BLaER1 (cell line): ENCODE results near the gene OAS1.

ENCODE experiments used
- H3K27ac ChIP-seq: shearing (Covaris generic); formaldehyde crosslinking; 2 replicates; pipeline ENCODE4 v1.8.1; 2022
- H3K27me3 ChIP-seq: shearing (Covaris generic); formaldehyde crosslinking; 2 replicates; pipeline ENCODE4 v1.8.1; 2022
- H3K36me3 ChIP-seq: shearing (Covaris generic); formaldehyde crosslinking; 2 replicates; pipeline ENCODE4 v1.8.1; 2022
- H3K4me1 ChIP-seq: shearing (Covaris generic); formaldehyde crosslinking; 2 replicates; pipeline ENCODE4 v1.8.1; 2022
- H3K4me2 ChIP-seq: shearing (Covaris generic); formaldehyde crosslinking; 2 replicates; pipeline ENCODE4 v1.8.1; 2022
- H3K4me3 ChIP-seq: shearing (Covaris generic); formaldehyde crosslinking; 2 replicates; pipeline ENCODE4 v1.8.1; 2022
- H3K9ac ChIP-seq: shearing (Covaris generic); formaldehyde crosslinking; 2 replicates; pipeline ENCODE4 v1.8.1; 2022
- H3K9me3 ChIP-seq: shearing (Covaris generic); formaldehyde crosslinking; 2 replicates; pipeline ENCODE4 v1.8.1; 2022
- H4K20me1 ChIP-seq: shearing (Covaris generic); formaldehyde crosslinking; 2 replicates; pipeline ENCODE4 v1.8.1; 2022
- Cebpa-rat ChIP-seq: shearing (Covaris generic); IDR thresholded peaks from 2 replicates; pipeline ENCODE4 v1.8.1; 2022

The OAS1 gene

GRCh38 chr12:112906712-112907414 is at the start of gene OAS1:
Gene OAS1 (plus strand): TSS chr12:112906962. CDS start chr12:112907040, 78 bp downstream.
- Histone ChIP-seq H3K9ac (peak within 1 kb of the TSS; percentile 40; the same call in 1 of the 2 replicates), H3K27ac (peak within 1 kb of the TSS; percentile 42; the same call in 1 of the 2 replicates), H3K36me3 (no peaks in the 10 kb centered on the region), H3K27me3 (no peaks in the 10 kb centered on the region), H3K4me3 (peak within 1 kb of the TSS; percentile 59), H3K9me3 (peaks cover 5% of the 10 kb centered on the region), H3K4me1 (peaks cover 26% of the 10 kb centered on the region), H4K20me1 (no peaks in the 10 kb centered on the region), H3K4me2 (peak within 1 kb of the TSS; percentile 88)
- no peak for TF ChIP-seq Cebpa-rat

GRCh38 chr12:112859291-112859690 is 47.5 kb upstream of the OAS1 start:
- no peak overlapping the region for H3K27ac ChIP-seq
- H3K27me3 ChIP-seq: no peaks in the 10 kb centered on the region
- H3K36me3 ChIP-seq: no peaks in the 10 kb centered on the region
- no peak overlapping the region for H3K4me3 ChIP-seq
- no peaks in the 10 kb centered on the region for H4K20me1 ChIP-seq
- no peak overlapping the region for H3K4me2 ChIP-seq
- no peak overlapping the region for H3K9ac ChIP-seq
- no peak for TF ChIP-seq Cebpa-rat
- H3K9me3 ChIP-seq: no peaks in the 10 kb centered on the region
- H3K4me1 ChIP-seq: no peaks in the 10 kb centered on the region

GRCh38 chr12:112860181-112860580 is 46.6 kb upstream of the OAS1 start:
- no peak for TF ChIP-seq Cebpa-rat
- H3K9ac ChIP-seq: no peak overlapping the region
- H3K4me1 ChIP-seq: no peaks in the 10 kb centered on the region
- H3K27ac ChIP-seq: no peak overlapping the region
- H3K4me2 ChIP-seq: no peak overlapping the region
- no peaks in the 10 kb centered on the region for H3K36me3 ChIP-seq
- H4K20me1 ChIP-seq: no peaks in the 10 kb centered on the region
- H3K9me3 ChIP-seq: no peaks in the 10 kb centered on the region
- H3K4me3 ChIP-seq: no peak overlapping the region
- H3K27me3 ChIP-seq: no peaks in the 10 kb centered on the region

GRCh38 chr12:112861284-112861683 is 45.5 kb upstream of the OAS1 start:
- no peaks in the 10 kb centered on the region for H4K20me1 ChIP-seq
- H3K27ac ChIP-seq: no peak overlapping the region
- no peaks in the 10 kb centered on the region for H3K36me3 ChIP-seq
- H3K27me3 ChIP-seq: no peaks in the 10 kb centered on the region
- no peaks in the 10 kb centered on the region for H3K4me1 ChIP-seq
- no peak for TF ChIP-seq Cebpa-rat
- H3K9ac ChIP-seq: no peak overlapping the region
- no peak overlapping the region for H3K4me3 ChIP-seq
- H3K4me2 ChIP-seq: no peak overlapping the region
- no peaks in the 10 kb centered on the region for H3K9me3 ChIP-seq

GRCh38 chr12:112862636-112863290 is 44.0 kb upstream of the OAS1 start:
- no peak overlapping the region for H3K4me3 ChIP-seq
- no peaks in the 10 kb centered on the region for H3K4me1 ChIP-seq
- no peak overlapping the region for H3K27ac ChIP-seq
- no peak overlapping the region for H3K9ac ChIP-seq
- no peak overlapping the region for H3K4me2 ChIP-seq
- H3K27me3 ChIP-seq: no peaks in the 10 kb centered on the region
- H4K20me1 ChIP-seq: no peaks in the 10 kb centered on the region
- no peak for TF ChIP-seq Cebpa-rat
- H3K9me3 ChIP-seq: no peaks in the 10 kb centered on the region
- no peaks in the 10 kb centered on the region for H3K36me3 ChIP-seq

- Histone ChIP-seq H4K20me1 (no peaks in the 10 kb centered on the region), H3K4me2 (no peak overlapping the region), H3K4me1 (peaks cover 9% of the 10 kb centered on the region; the same call in 1 of the 2 replicates), H3K9me3 (no peaks in the 10 kb centered on the region), H3K4me3 (no peak overlapping the region), H3K36me3 (no peaks in the 10 kb centered on the region), H3K27me3 (no peaks in the 10 kb centered on the region), H3K27ac (no peak overlapping the region), H3K9ac (no peak overlapping the region)
- no peak for TF ChIP-seq Cebpa-rat
Observed at GRCh38 chr12:112868459-112869041, 38.2 kb upstream of the OAS1 start.

- Histone ChIP-seq H3K9ac (no peak overlapping the region), H3K36me3 (no peaks in the 10 kb centered on the region), H3K9me3 (no peaks in the 10 kb centered on the region), H3K4me2 (no peak overlapping the region), H3K27me3 (no peaks in the 10 kb centered on the region), H3K4me1 (peaks cover 9% of the 10 kb centered on the region; the same call in 1 of the 2 replicates), H3K4me3 (no peak overlapping the region), H4K20me1 (no peaks in the 10 kb centered on the region), H3K27ac (no peak overlapping the region)
- TF ChIP-seq Cebpa-rat: no peak
Observed at GRCh38 chr12:112869091-112869490, 37.7 kb upstream of the OAS1 start.

GRCh38 chr12:112869778-112870177 is 37.0 kb upstream of the OAS1 start:
- TF ChIP-seq Cebpa-rat: no peak
- no peak overlapping the region for H3K4me2 ChIP-seq
- no peak overlapping the region for H3K27ac ChIP-seq
- H4K20me1 ChIP-seq: no peaks in the 10 kb centered on the region
- no peaks in the 10 kb centered on the region for H3K27me3 ChIP-seq
- no peaks in the 10 kb centered on the region for H3K9me3 ChIP-seq
- H3K4me3 ChIP-seq: no peak overlapping the region
- no peak overlapping the region for H3K9ac ChIP-seq
- H3K36me3 ChIP-seq: no peaks in the 10 kb centered on the region
- peaks cover 9% of the 10 kb centered on the region; the same call in 1 of the 2 replicates for H3K4me1 ChIP-seq

- Histone ChIP-seq H3K27me3 (no peaks in the 10 kb centered on the region), H3K9me3 (no peaks in the 10 kb centered on the region), H3K4me3 (no peak overlapping the region), H3K27ac (no peak overlapping the region), H3K9ac (no peak overlapping the region), H4K20me1 (no peaks in the 10 kb centered on the region), H3K4me1 (peaks cover 9% of the 10 kb centered on the region; the same call in 1 of the 2 replicates), H3K36me3 (no peaks in the 10 kb centered on the region), H3K4me2 (peak overlapping the region; percentile 28; the same call in 1 of the 2 replicates)
- TF ChIP-seq Cebpa-rat: no peak
Observed at GRCh38 chr12:112870267-112870980, 36.3 kb upstream of the OAS1 start.
